ENCODE measurements around the gene DDIT3. TPM values are rescaled to one million over a fixed set of nuclear protein-coding genes. Genes with fewer than 3 reads are reported as not detected.

DDIT3 gene
- total and polyA plus RNA-seq, 12 donors = 7.7 to 98.4 (median 48.7) TPM

GRCh38 chr12:57554897-57555296 lies 34.6 kb upstream of the DDIT3 start:
- TF ChIP-seq, protein P1, sequence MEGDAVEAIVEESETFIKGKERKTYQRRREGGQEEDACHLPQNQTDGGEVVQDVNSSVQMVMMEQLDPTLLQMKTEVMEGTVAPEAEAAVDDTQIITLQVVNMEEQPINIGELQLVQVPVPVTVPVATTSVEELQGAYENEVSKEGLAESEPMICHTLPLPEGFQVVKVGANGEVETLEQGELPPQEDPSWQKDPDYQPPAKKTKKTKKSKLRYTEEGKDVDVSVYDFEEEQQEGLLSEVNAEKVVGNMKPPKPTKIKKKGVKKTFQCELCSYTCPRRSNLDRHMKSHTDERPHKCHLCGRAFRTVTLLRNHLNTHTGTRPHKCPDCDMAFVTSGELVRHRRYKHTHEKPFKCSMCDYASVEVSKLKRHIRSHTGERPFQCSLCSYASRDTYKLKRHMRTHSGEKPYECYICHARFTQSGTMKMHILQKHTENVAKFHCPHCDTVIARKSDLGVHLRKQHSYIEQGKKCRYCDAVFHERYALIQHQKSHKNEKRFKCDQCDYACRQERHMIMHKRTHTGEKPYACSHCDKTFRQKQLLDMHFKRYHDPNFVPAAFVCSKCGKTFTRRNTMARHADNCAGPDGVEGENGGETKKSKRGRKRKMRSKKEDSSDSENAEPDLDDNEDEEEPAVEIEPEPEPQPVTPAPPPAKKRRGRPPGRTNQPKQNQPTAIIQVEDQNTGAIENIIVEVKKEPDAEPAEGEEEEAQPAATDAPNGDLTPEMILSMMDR (IDR thresholded peaks at IDR 0.05) = no peak
- no peak for TF ChIP-seq POLR2A (IDR thresholded peaks at IDR 0.05)
- 92 to 100% (median 100%) methylated on average over 1 of the region's 1 CpG for WGBS, 4 donors

DNA sequence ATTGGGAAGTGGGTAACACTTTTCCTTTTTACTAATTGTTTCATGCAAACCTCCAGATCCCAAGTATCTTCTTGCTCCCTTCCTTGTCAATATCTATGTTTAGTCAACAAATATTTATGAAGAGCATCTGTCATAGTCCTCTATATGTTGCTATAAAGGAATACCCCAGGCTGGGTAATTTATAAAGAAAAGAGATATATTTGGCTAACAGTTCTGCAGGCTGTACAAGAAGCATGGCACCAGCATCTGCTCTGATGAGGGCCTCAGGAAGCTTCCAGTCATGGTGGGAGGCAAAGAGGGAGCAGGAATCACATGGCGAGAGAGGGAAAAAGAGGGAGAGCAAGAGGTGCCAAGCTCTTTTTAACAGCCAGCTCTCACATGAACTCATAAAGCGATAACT lies 34.1 kb upstream of the DDIT3 start:
- no peaks in the 10 kb centered on the region for H3K9me3 ChIP-seq (replicated peaks in 1 of 3)
- 91 to 98% (median 95%) methylated on average over 2 of the region's 2 CpGs for WGBS, 4 donors
- peaks cover 0 to 6% of the 10 kb centered on the region in 2 donors for H3K4me1 ChIP-seq (replicated peaks in 1 of 2)
- no peak for DNase-seq
- no peak overlapping the region for H3K27ac ChIP-seq
- H3K27me3 ChIP-seq = peaks cover 8% of the 10 kb centered on the region
- H3K4me3 ChIP-seq = no peak overlapping the region
- no peak for TF ChIP-seq POLR2A (IDR thresholded peaks at IDR 0.05)
- TF ChIP-seq, protein P1 (IDR thresholded peaks at IDR 0.05) = no peak
- no peaks in the 10 kb centered on the region for H3K36me3 ChIP-seq (replicated peaks in 1 of 2)
- intact Hi-C loops (cut with DNase I) = no loop called here

More at GRCh38 chr12:57554897-57555296, 34.6 kb upstream of the DDIT3 start:
- Histone ChIP-seq H3K4me1 (replicated peaks in 1 of 2) (peaks cover 0 to 4% of the 10 kb centered on the region in 2 donors), H3K9me3 (replicated peaks in 1 of 3) (no peaks in the 10 kb centered on the region), H3K27ac (no peak overlapping the region), H3K36me3 (replicated peaks in 1 of 2) (no peaks in the 10 kb centered on the region), H3K4me3 (no peak overlapping the region), H3K27me3 (peaks cover 7% of the 10 kb centered on the region)
- DNase-seq = no peak
- intact Hi-C loops (cut with DNase I) = no loop called here

- 62 to 69% (median 68%) methylated on average over 7 of the region's 7 CpGs for WGBS, 4 donors
- Histone ChIP-seq H3K9me3 (replicated peaks in 1 of 3) (no peaks in the 10 kb centered on the region), H3K4me1 (replicated peaks in 1 of 2) (peaks cover 0 to 6% of the 10 kb centered on the region in 2 donors), H3K27me3 (peaks cover 8% of the 10 kb centered on the region), H3K27ac (no peak overlapping the region), H3K36me3 (replicated peaks in 1 of 2) (no peaks in the 10 kb centered on the region), H3K4me3 (no peak overlapping the region)
- TF ChIP-seq, protein P1 (IDR thresholded peaks at IDR 0.05) = no peak
- TF ChIP-seq POLR2A (IDR thresholded peaks at IDR 0.05) = no peak
- DNase-seq = no peak
- intact Hi-C loops (cut with DNase I) = no loop called here
Observed at GRCh38 chr12:57553343-57554202, 33.3 kb upstream of the DDIT3 start.

- Histone ChIP-seq H3K36me3 (replicated peaks in 1 of 2) (no peaks in the 10 kb centered on the region), H3K27ac (no peak overlapping the region), H3K27me3 (peaks cover 8% of the 10 kb centered on the region), H3K9me3 (replicated peaks in 1 of 3) (no peaks in the 10 kb centered on the region), H3K4me1 (replicated peaks in 1 of 2) (peaks cover 0 to 6% of the 10 kb centered on the region in 2 donors), H3K4me3 (no peak overlapping the region)
- DNase-seq = no peak
- 55 to 67% (median 63%) methylated on average over 6 of the region's 6 CpGs for WGBS, 4 donors
- intact Hi-C loops (cut with DNase I) = no loop called here
- no peak for TF ChIP-seq POLR2A (IDR thresholded peaks at IDR 0.05)
- TF ChIP-seq, protein P1 (IDR thresholded peaks at IDR 0.05) = no peak
Observed at GRCh38 chr12:57552835-57553313, 32.6 kb upstream of the DDIT3 start.
